Gastrocnemius medialis (tissue), 4 donors: Measurements from ENCODE around the gene CABLES2. TPM values are rescaled to one million over a fixed set of nuclear protein-coding genes. Genes with fewer than 3 reads are reported as not detected.

Experiments
- ATAC-seq, 2 donors: fragments of 150-250 bp; one replicate each; pipeline ENCODE4 v1.9.1; 2016
- DNase-seq, 2 donors: peaks; one replicate each; pipeline ENCODE4 v3.0.0-alpha.2; 2019
- H3K27ac ChIP-seq, 4 donors: fragments of 200-600 bp; sonication (generic); 1 replicate in 1 of 4; 2 replicates in 3 of 4; pipeline ENCODE4 v1.5.1; 2016 to 2018; ENCODE audit warnings: mild to moderate bottlenecking in 2 of 4, moderate library complexity in 1 of 4
- H3K27me3 ChIP-seq, 3 donors: fragments of 200-600 bp; sonication (generic) in 2 of 3; 1 replicate in 1 of 3; 2 replicates in 2 of 3; pipeline versions ENCODE4 v1.5.1 to v1.6.0; 2016 to 2019; ENCODE audit warnings: mild to moderate bottlenecking in 1 of 3, moderate library complexity in 1 of 3
- H3K36me3 ChIP-seq, 2 donors: fragments of 200-600 bp; sonication (generic) in 1 of 2; one replicate each; pipeline ENCODE4 v1.5.1; 2017 to 2018
- H3K4me1 ChIP-seq, 2 donors: fragments of 200-600 bp; sonication (generic) in 1 of 2; one replicate each; pipeline ENCODE4 v1.5.1; 2016 to 2017; ENCODE audit warnings: mild to moderate bottlenecking in 2 of 2
- H3K4me3 ChIP-seq, 4 donors: fragments of 200-600 bp; sonication (generic) in 3 of 4; 1 replicate in 1 of 4; 2 replicates in 3 of 4; pipeline ENCODE4 v1.5.1; 2016 to 2019; ENCODE audit warnings: mild to moderate bottlenecking in 2 of 4
- H3K9me3 ChIP-seq, 3 donors: fragments of 200-600 bp; sonication (generic) in 2 of 3; 1 replicate in 1 of 3; 2 replicates in 2 of 3; pipeline ENCODE4 v1.5.1; 2016 to 2019
- CTCF ChIP-seq, 5 experiments: fragments of 450-650 bp in 3 of 5; fragments of 200-600 bp in 2 of 5; sonication (generic) in 2 of 5; IDR thresholded peaks in 4 of 5; conservative IDR thresholded peaks in 1 of 5; 1 replicate in 4 of 5; 2 replicates in 1 of 5; pipeline ENCODE4 v1.5.1; 2016 to 2019; ENCODE audit warnings: antibody characterized with exemption in 5 of 5, mild to moderate bottlenecking in 3 of 5, moderate library complexity in 3 of 5
- POLR2A ChIP-seq, 2 donors: fragments of 450-650 bp; IDR thresholded peaks; one replicate each; pipeline ENCODE4 v1.6.1; 2017; ENCODE audit warnings: antibody characterized with exemption in 2 of 2, mild to moderate bottlenecking in 2 of 2, moderate library complexity in 2 of 2
- in situ Hi-C, 4 donors: fragments of 200-750 bp; cut with MboI; loops; one replicate each; pipeline versions ENCODE4 v1.15.0 to v1.8.0; 2017; ENCODE audit warnings: low sequenced_read_pairs in 4 of 4
- intact Hi-C: fragments of 100-400 bp; cut with DNase I; formaldehyde crosslinking; loops from one replicate; pipeline ENCODE4 v1.15.1; 2023; ENCODE audit warnings: low total_unique reads
- total RNA-seq, 4 donors: library from RNA; depleted of rRNA; stranded (reverse); fragments of >200 nt; gene quantifications; one replicate each; pipeline versions ENCODE4 v1.1.0 to v1.2.3, GENCODE V29; 2016

CABLES2 gene
- total RNA-seq, 4 donors from 2014 or later, result 3.6 to 9.3 (median 4.2) TPM

GRCh38 chr20:62344782-62345181 is 62.3 kb downstream of the CABLES2 start:
- Histone ChIP-seq H3K4me1 (peaks cover 11% of the 10 kb centered on the region in 2 donors), H3K27ac (no peak overlapping the region), H3K9me3 (no peaks in the 10 kb centered on the region), H3K36me3 (peaks cover 0 to 3% of the 10 kb centered on the region in 2 donors), H3K27me3 (no peaks in the 10 kb centered on the region), H3K4me3 (no peak overlapping the region)
- intact Hi-C loops (no loop called here), in situ Hi-C loops (no loop called here)
- TF ChIP-seq CTCF (IDR thresholded peaks at IDR 0.05 in 4 of 5, conservative IDR thresholded peaks at IDR 0.05 in 1 of 5) (no peak), POLR2A (IDR thresholded peaks at IDR 0.05) (no peak)
- DNase-seq (no peak), ATAC-seq (no peak)

GRCh38 chr20:62344092-62344491 is 63.0 kb downstream of the CABLES2 start:
- intact Hi-C loops, result no loop called here
- Histone ChIP-seq H3K9me3 (no peaks in the 10 kb centered on the region), H3K4me1 (peaks cover 11% of the 10 kb centered on the region in 2 donors), H3K36me3 (peaks cover 0 to 3% of the 10 kb centered on the region in 2 donors), H3K4me3 (no peak overlapping the region), H3K27me3 (no peaks in the 10 kb centered on the region), H3K27ac (no peak overlapping the region)
- ATAC-seq, result no peak
- in situ Hi-C loops, result no loop called here
- no peak for DNase-seq
- no peak for TF ChIP-seq POLR2A (IDR thresholded peaks at IDR 0.05)
- no peak for TF ChIP-seq CTCF (IDR thresholded peaks at IDR 0.05 in 4 of 5, conservative IDR thresholded peaks at IDR 0.05 in 1 of 5)

GRCh38 chr20:62342910-62343309 is 64.2 kb downstream of the CABLES2 start:
- no peak overlapping the region for H3K27ac ChIP-seq
- TF ChIP-seq POLR2A (IDR thresholded peaks at IDR 0.05), result no peak
- no peak for TF ChIP-seq CTCF (IDR thresholded peaks at IDR 0.05 in 4 of 5, conservative IDR thresholded peaks at IDR 0.05 in 1 of 5)
- in situ Hi-C loops, result no loop called here
- ATAC-seq (no peak), DNase-seq (no peak)
- intact Hi-C loops, result no loop called here
- peaks cover 0 to 8% of the 10 kb centered on the region in 2 donors for H3K36me3 ChIP-seq
- no peaks in the 10 kb centered on the region for H3K27me3 ChIP-seq
- no peaks in the 10 kb centered on the region for H3K9me3 ChIP-seq
- peaks cover 10 to 11% of the 10 kb centered on the region in 2 donors for H3K4me1 ChIP-seq
- H3K4me3 ChIP-seq, result no peak overlapping the region

GRCh38 chr20:62339647-62340062 is 67.4 kb downstream of the CABLES2 start:
- Histone ChIP-seq H3K27me3 (no peaks in the 10 kb centered on the region), H3K27ac (no peak overlapping the region)

More at GRCh38 chr20:62339647-62340062, 67.4 kb downstream of the CABLES2 start:
- ATAC-seq, result no peak
- H3K4me1 ChIP-seq, result no peaks in the 10 kb centered on the region
- H3K4me3 ChIP-seq, result no peak overlapping the region
- in situ Hi-C loops, result no loop called here
- TF ChIP-seq POLR2A (IDR thresholded peaks at IDR 0.05) (no peak), CTCF (IDR thresholded peaks at IDR 0.05 in 4 of 5, conservative IDR thresholded peaks at IDR 0.05 in 1 of 5) (no peak)
- no peaks in the 10 kb centered on the region for H3K9me3 ChIP-seq
- intact Hi-C loops, result no loop called here
- DNase-seq, result no peak
- H3K36me3 ChIP-seq, result peaks cover 0 to 14% of the 10 kb centered on the region in 2 donors

Other genes starting within 250 kb of the CABLES2 start
- 10 to 100 TPM; 21.0 to 50.8 (median 29.3) TPM for gene MTG2, start 224.3 kb downstream of the CABLES2 start, total RNA-seq
- gene HRH3, start 187.0 kb downstream of the CABLES2 start, total RNA-seq, result not detected
- gene OSBPL2, start 168.8 kb downstream of the CABLES2 start, total RNA-seq, result 10 to 100 TPM; 15.8 to 26.4 (median 19.6) TPM
- gene ADRM1, start 104.3 kb downstream of the CABLES2 start, total RNA-seq, result 100 to 1,000 TPM; 389 to 644 (median 611) TPM
- 10 to 100 TPM; 13.0 to 35.8 (median 22.7) TPM for gene LAMA5, start 40.0 kb downstream of the CABLES2 start, total RNA-seq
- gene RPS21, start 20.2 kb downstream of the CABLES2 start, total RNA-seq, result 1,000 to 10,000 TPM; 1,167 to 4,037 (median 2,295) TPM
- not detected for gene RBBP8NL, start 20.3 kb upstream of the CABLES2 start, total RNA-seq
- gene GATA5, start 68.7 kb upstream of the CABLES2 start, total RNA-seq, result not detected
- gene SLCO4A1, start 235.2 kb upstream of the CABLES2 start, total RNA-seq, result 10 to 100 TPM; 20.4 to 26.9 (median 21.8) TPM